Esophagus muscularis mucosa (tissue), 4 donors: Measurements from ENCODE around the gene ZBTB48. TPM values are rescaled to one million over a fixed set of nuclear protein-coding genes. Genes with fewer than 3 reads are reported as not detected.

ENCODE experiments used
- DNase-seq: peaks from one replicate; pipeline ENCODE4 v3.0.0-alpha.2; 2017; ENCODE audit errors: extremely low spot score
- H3K27ac ChIP-seq, 4 donors: fragments of 200-600 bp; sonication (generic); replicated peaks in 1 of 4; 1 replicate in 3 of 4; 2 replicates in 1 of 4; pipeline ENCODE4 v1.5.1; 2016 to 2019; ENCODE audit warnings: mild to moderate bottlenecking in 1 of 4
- H3K27me3 ChIP-seq, 4 donors: fragments of 200-600 bp; sonication (generic); one replicate each; pipeline versions ENCODE4 v1.5.1 to v1.6.0; 2016 to 2019
- H3K36me3 ChIP-seq, 4 donors: fragments of 200-600 bp; sonication (generic); one replicate each; pipeline ENCODE4 v1.5.1; 2016 to 2019
- H3K4me1 ChIP-seq, 4 donors: fragments of 200-600 bp; sonication (generic); one replicate each; pipeline ENCODE4 v1.5.1; 2016 to 2019
- H3K4me3 ChIP-seq, 4 donors: fragments of 200-600 bp; sonication (generic); 1 replicate in 2 of 4; 2 replicates in 2 of 4; pipeline ENCODE4 v1.5.1; 2016 to 2019; ENCODE audit warnings: mild to moderate bottlenecking in 4 of 4, moderate library complexity in 1 of 4
- H3K9me3 ChIP-seq, 4 donors: fragments of 200-600 bp; sonication (generic); 1 replicate in 3 of 4; 2 replicates in 1 of 4; pipeline ENCODE4 v1.5.1; 2016 to 2019
- CTCF ChIP-seq, 3 experiments: fragments of 200-600 bp in 2 of 3; fragments of 450-650 bp in 1 of 3; sonication (generic) in 2 of 3; IDR thresholded peaks; one replicate each; pipeline ENCODE4 v1.5.1; 2017 to 2019; ENCODE audit warnings: antibody characterized with exemption in 3 of 3, mild to moderate bottlenecking in 2 of 3, moderate library complexity in 1 of 3
- EP300 ChIP-seq: sonication (generic); formaldehyde crosslinking; IDR thresholded peaks from one replicate; pipeline ENCODE4 v1.6.1; 2017; ENCODE audit warnings: antibody characterized with exemption
- POLR2A ChIP-seq: fragments of 450-650 bp; IDR thresholded peaks from one replicate; pipeline ENCODE4 v1.6.1; 2017; ENCODE audit warnings: antibody characterized with exemption, moderate library complexity, mild to moderate bottlenecking, low read depth
- POLR2AphosphoS5 ChIP-seq, 2 donors: sonication (generic); formaldehyde crosslinking; IDR thresholded peaks; one replicate each; pipeline ENCODE4 v1.6.1; 2017; ENCODE audit warnings: antibody characterized with exemption in 2 of 2
- WGBS: methylation state at CpG from one replicate; pipeline ENCODE4 v1.1.5; 2018; 5-methylcytosine and 5-hydroxymethylcytosine counted together
- intact Hi-C: fragments of 100-400 bp; cut with DNase I; formaldehyde crosslinking; loops from one replicate; pipeline ENCODE4 v1.15.1; 2023
- total RNA-seq, 4 donors: library from RNA; depleted of rRNA; stranded (reverse); fragments of >200 nt; gene quantifications; one replicate each; pipeline versions ENCODE4 v1.1.0 to v1.2.1, GENCODE V29; 2016

Gene ZBTB48
- total RNA-seq, 4 donors from 2014 or later = 15.0 to 24.9 (median 16.4) TPM

GRCh38 chr1:6631058-6631457 is 51.3 kb downstream of the ZBTB48 start:
- WGBS = 96% methylated on average over 8 of the region's 8 CpGs
- no peaks in the 10 kb centered on the region for H3K27me3 ChIP-seq
- no peak overlapping the region for H3K27ac ChIP-seq
- no peaks in the 10 kb centered on the region for H3K9me3 ChIP-seq
- H3K36me3 ChIP-seq = peaks cover 51 to 92% (median 86%) of the 10 kb centered on the region in 4 donors
- TF ChIP-seq POLR2AphosphoS5 (IDR thresholded peaks at IDR 0.05) (no peak), CTCF (IDR thresholded peaks at IDR 0.05) (no peak), POLR2A (no peak), EP300 (no peak)
- H3K4me1 ChIP-seq = peaks cover 7 to 44% (median 27%) of the 10 kb centered on the region in 4 donors
- H3K4me3 ChIP-seq = no peak overlapping the region
- intact Hi-C loops = no loop called here
- no peak for DNase-seq

GRCh38 chr1:6632588-6633514 is 53.1 kb downstream of the ZBTB48 start:
- Histone ChIP-seq H3K4me1 (peaks cover 0 to 29% (median 12%) of the 10 kb centered on the region in 4 donors), H3K36me3 (peaks cover 67 to 100% (median 99%) of the 10 kb centered on the region in 4 donors), H3K4me3 (no peak overlapping the region), H3K9me3 (no peaks in the 10 kb centered on the region), H3K27ac (no peak overlapping the region), H3K27me3 (no peaks in the 10 kb centered on the region)
- TF ChIP-seq CTCF (IDR thresholded peaks at IDR 0.05) = no peak
- no peak for TF ChIP-seq EP300
- TF ChIP-seq POLR2A = no peak
- peak in 1 of 2 donors; percentile 8 for TF ChIP-seq POLR2AphosphoS5 (IDR thresholded peaks at IDR 0.05)
- intact Hi-C loops = no loop called here
- WGBS = 84% methylated on average over 9 of the region's 30 CpGs
- DNase-seq = no peak

- H3K27me3 ChIP-seq = no peaks in the 10 kb centered on the region
- TF ChIP-seq EP300 (no peak), CTCF (IDR thresholded peaks at IDR 0.05) (peak; percentile 48 to 64 (median 59)), POLR2AphosphoS5 (IDR thresholded peaks at IDR 0.05) (peak; percentile 26 to 40), POLR2A (no peak)
- peak overlapping the region in 1 of 4 donors; percentile 42 for H3K27ac ChIP-seq
- peaks cover 54 to 100% (median 97%) of the 10 kb centered on the region in 4 donors for H3K36me3 ChIP-seq
- WGBS = 72% methylated on average over 23 of the region's 29 CpGs
- peaks cover 0 to 15% (median 7%) of the 10 kb centered on the region in 4 donors for H3K4me1 ChIP-seq
- DNase-seq = no peak
- H3K9me3 ChIP-seq = no peaks in the 10 kb centered on the region
- H3K4me3 ChIP-seq = no peak overlapping the region
- intact Hi-C loops = no loop called here
Observed at GRCh38 chr1:6634371-6635052, 54.7 kb downstream of the ZBTB48 start.

- TF ChIP-seq EP300 = no peak
- no peak for TF ChIP-seq POLR2AphosphoS5 (IDR thresholded peaks at IDR 0.05)
- TF ChIP-seq CTCF (IDR thresholded peaks at IDR 0.05) = no peak
- TF ChIP-seq POLR2A = no peak
- intact Hi-C loops = no loop called here
- DNase-seq = no peak
- Histone ChIP-seq H3K4me3 (no peak overlapping the region), H3K36me3 (peaks cover 54 to 100% (median 97%) of the 10 kb centered on the region in 4 donors), H3K27ac (peak overlapping the region in 1 of 4 donors; percentile 42), H3K27me3 (no peaks in the 10 kb centered on the region), H3K9me3 (no peaks in the 10 kb centered on the region), H3K4me1 (peaks cover 0 to 12% (median 7%) of the 10 kb centered on the region in 4 donors)
- 86% methylated on average over 12 of the region's 20 CpGs for WGBS
Observed at GRCh38 chr1:6635161-6635909, 55.5 kb downstream of the ZBTB48 start.
